GM23338 (cell line): ENCODE data around the gene MFRP. TPM values are rescaled to one million over a fixed set of nuclear protein-coding genes. Genes with fewer than 3 reads are reported as not detected.

Experiments used
- ATAC-seq: fragments of 200-7000 bp; cut with Tn5 transposase; 3 replicates; pipeline ENCODE4 v1.9.1; 2020
- DNase-seq: peaks from one replicate; pipeline ENCODE4 v3.0.0-alpha.2; 2015; ENCODE audit warnings: low spot score
- H2AFZ ChIP-seq: fragments of 200-600 bp; sonication (generic); 2 replicates; pipeline ENCODE4 v1.8.0; 2016; ENCODE audit warnings: antibody characterized with exemption, mild to moderate bottlenecking, moderate library complexity
- H3F3A ChIP-seq: fragments of 200-600 bp; sonication (generic); replicated peaks from 2 replicates; pipeline ENCODE4 v1.8.0; 2017; ENCODE audit warnings: antibody characterized with exemption, mixed run types, low read depth
- H3K27ac ChIP-seq: fragments of 200-600 bp; sonication (generic); 2 replicates; pipeline ENCODE4 v1.6.1; 2016; ENCODE audit warnings: low read depth
- H3K27me3 ChIP-seq: fragments of 200-600 bp; sonication (generic); 2 replicates; pipeline ENCODE4 v1.8.0; 2016; ENCODE audit warnings: mild to moderate bottlenecking, mixed run types, moderate library complexity; ENCODE audit not compliant: insufficient read depth
- H3K36me3 ChIP-seq: fragments of 200-600 bp; sonication (generic); 2 replicates; pipeline ENCODE4 v1.8.0; 2016; ENCODE audit warnings: mild to moderate bottlenecking; ENCODE audit not compliant: insufficient read depth
- H3K4me1 ChIP-seq: fragments of 200-600 bp; sonication (generic); 2 replicates; pipeline ENCODE4 v1.8.0; 2016; ENCODE audit warnings: mild to moderate bottlenecking, moderate library complexity; ENCODE audit not compliant: insufficient read depth
- H3K4me2 ChIP-seq: fragments of 200-600 bp; sonication (generic); 2 replicates; pipeline ENCODE4 v1.7.1; 2017; ENCODE audit warnings: mixed run types
- H3K4me3 ChIP-seq: fragments of 200-600 bp; sonication (generic); 2 replicates; pipeline ENCODE4 v1.6.1; 2016; ENCODE audit warnings: mixed run types
- H3K79me2 ChIP-seq: fragments of 200-600 bp; sonication (generic); replicated peaks from 2 replicates; pipeline ENCODE4 v1.8.0; 2017; ENCODE audit warnings: mild to moderate bottlenecking; ENCODE audit not compliant: insufficient read depth
- H3K9me2 ChIP-seq: fragments of 200-600 bp; sonication (generic); 2 replicates; pipeline ENCODE4 v1.8.0; 2017; ENCODE audit not compliant: insufficient read depth
- H4K20me1 ChIP-seq: fragments of 200-600 bp; sonication (generic); replicated peaks from 2 replicates; pipeline ENCODE4 v1.8.0; 2017; ENCODE audit warnings: mild to moderate bottlenecking; ENCODE audit not compliant: insufficient read depth
- H3K27ac Mint-ChIP-seq: 2 replicates; pipeline ENCODE4 v1.8.0; 2020; ENCODE audit warnings: inconsistent platforms, mild to moderate bottlenecking, moderate library complexity, mixed read lengths
- H3K27me3 Mint-ChIP-seq: 3 replicates; pipeline ENCODE4 v1.8.0; 2022; ENCODE audit warnings: low read depth, mild to moderate bottlenecking, moderate library complexity, mixed read lengths, inconsistent platforms; ENCODE audit not compliant: insufficient read depth, poor library complexity
- H3K36me3 Mint-ChIP-seq: 3 replicates; pipeline ENCODE4 v1.8.0; 2021; ENCODE audit warnings: low read depth, mild to moderate bottlenecking, inconsistent platforms, moderate library complexity, mixed read lengths
- H3K4me1 Mint-ChIP-seq: 3 replicates; pipeline ENCODE4 v1.8.0; 2020; ENCODE audit warnings: mild to moderate bottlenecking, inconsistent platforms, mixed read lengths
- H3K4me3 Mint-ChIP-seq: 3 replicates; pipeline ENCODE4 v1.8.0; 2021; ENCODE audit warnings: moderate library complexity, mild to moderate bottlenecking, inconsistent platforms, mixed read lengths
- H3K9me3 Mint-ChIP-seq: 3 replicates; pipeline ENCODE4 v1.8.0; 2020; ENCODE audit warnings: moderate library complexity, mild to moderate bottlenecking, inconsistent platforms, mixed read lengths
- CREB1 ChIP-seq: fragments of 250-450 bp; sonication (Bioruptor Pico); IDR thresholded peaks from 2 replicates; pipeline ENCODE4 v1.5.0; 2020; ENCODE audit warnings: low read depth, mild to moderate bottlenecking, moderate library complexity
- CTCF ChIP-seq, 2 experiments: fragments of 200-600 bp in 1 of 2; sonication (generic) in 1 of 2; conservative IDR thresholded peaks; 2 replicates each; pipeline versions ENCODE4 v1.5.1 to v1.6.1; 2016 to 2017; ENCODE audit warnings: antibody characterized with exemption in 2 of 2, low read depth in 2 of 2, mild to moderate bottlenecking in 2 of 2, moderate library complexity in 1 of 2
- EZH2 ChIP-seq: fragments of 200-600 bp; sonication (generic); IDR thresholded peaks from one replicate; pipeline ENCODE4 v1.8.0; 2017; ENCODE audit warnings: antibody characterized with exemption, mild to moderate bottlenecking, low read depth; ENCODE audit not compliant: unreplicated experiment
- EZH2phosphoT487 ChIP-seq: fragments of 200-600 bp; sonication (generic); IDR thresholded peaks from one replicate; pipeline ENCODE4 v1.8.1; 2018; ENCODE audit warnings: antibody characterized with exemption; ENCODE audit not compliant: unreplicated experiment
- JUNB ChIP-seq: IDR thresholded peaks from one replicate; pipeline ENCODE4 v1.6.1; 2016; ENCODE audit warnings: antibody characterized with exemption; ENCODE audit not compliant: unreplicated experiment
- NANOG ChIP-seq: IDR thresholded peaks from 2 replicates; pipeline ENCODE4 v1.6.1; 2016; ENCODE audit warnings: antibody characterized with exemption, borderline replicate concordance
- POLR2AphosphoS5 ChIP-seq: IDR thresholded peaks from 2 replicates; pipeline ENCODE4 v1.6.1; 2016; ENCODE audit warnings: antibody characterized with exemption, low read depth
- STAT1 ChIP-seq: IDR thresholded peaks from one replicate; pipeline ENCODE4 v1.6.1; 2016; ENCODE audit warnings: antibody characterized with exemption; ENCODE audit not compliant: unreplicated experiment
- ZNF114 ChIP-seq: fragments of 250-450 bp; sonication (Bioruptor Pico); IDR thresholded peaks from 2 replicates; pipeline ENCODE4 v1.5.0; 2020; ENCODE audit warnings: mild to moderate bottlenecking, moderate library complexity
- ZNF331 ChIP-seq: fragments of 250-450 bp; sonication (Bioruptor Pico); IDR thresholded peaks from 2 replicates; pipeline ENCODE4 v1.5.0; 2020; ENCODE audit warnings: low read depth, mild to moderate bottlenecking, moderate library complexity
- polyA plus RNA-seq: library from polyadenylated mRNA; unstranded; fragments of >200 nt; fragmentation: Nextera tagmentation; extraction: Ambion mirVana; gene quantifications from 2 replicates; pipeline ENCODE4 v1.2.1, GENCODE V29; 2016
- total RNA-seq: library from RNA; depleted of rRNA; stranded (reverse); fragments of >200 nt; shearing (Covaris generic); gene quantifications from 2 replicates; pipeline ENCODE4 v1.2.3, GENCODE V29; 2014
- TF ChIP-seq, protein P1 (sequence below): IDR thresholded peaks from one replicate; pipeline ENCODE4 v1.6.1; 2018; ENCODE audit warnings: antibody characterized with exemption; ENCODE audit not compliant: unreplicated experiment
- TF ChIP-seq, protein P2 (sequence below): fragments of 250-450 bp; sonication (Bioruptor Pico); IDR thresholded peaks from 2 replicates; pipeline ENCODE4 v1.5.0; 2020; ENCODE audit warnings: mild to moderate bottlenecking, moderate library complexity
- TF ChIP-seq, protein P3 (sequence below): IDR thresholded peaks from 2 replicates; pipeline ENCODE4 v1.6.1; 2016; ENCODE audit warnings: antibody characterized with exemption

Gene MFRP
- total and polyA plus RNA-seq, 2 experiments from 2014 or later: 0.03 TPM; not detected in 1

- no peaks in the 10 kb centered on the region for H4K20me1 ChIP-seq
- H3K9me3 Mint-ChIP-seq: no peaks in the 10 kb centered on the region; the same call in 2 of the 3 replicates
Observed at GRCh38 chr11:119335091-119335654, 11.3 kb downstream of the MFRP start.

More at GRCh38 chr11:119335091-119335654, 11.3 kb downstream of the MFRP start:
- Mint-ChIP-seq H3K4me3 (peak overlapping the region; percentile 100), H3K27ac (peak overlapping the region; percentile 99), H3K36me3 (peaks cover 16% of the 10 kb centered on the region; the same call in 2 of the 3 replicates), H3K4me1 (peaks cover 50% of the 10 kb centered on the region), H3K27me3 (peaks cover 32% of the 10 kb centered on the region)
- peaks cover 22% of the 10 kb centered on the region for H3K79me2 ChIP-seq
- no peaks in the 10 kb centered on the region for H3K9me2 ChIP-seq
- peak overlapping the region; percentile 97 for H3K4me3 ChIP-seq
- H3F3A ChIP-seq: peaks cover 25% of the 10 kb centered on the region
- no peaks in the 10 kb centered on the region; the same call in 1 of the 2 replicates for H3K36me3 ChIP-seq
- TF ChIP-seq ZNF331 (CRISPR knock-in tag): no peak
- TF ChIP-seq, protein P1, sequence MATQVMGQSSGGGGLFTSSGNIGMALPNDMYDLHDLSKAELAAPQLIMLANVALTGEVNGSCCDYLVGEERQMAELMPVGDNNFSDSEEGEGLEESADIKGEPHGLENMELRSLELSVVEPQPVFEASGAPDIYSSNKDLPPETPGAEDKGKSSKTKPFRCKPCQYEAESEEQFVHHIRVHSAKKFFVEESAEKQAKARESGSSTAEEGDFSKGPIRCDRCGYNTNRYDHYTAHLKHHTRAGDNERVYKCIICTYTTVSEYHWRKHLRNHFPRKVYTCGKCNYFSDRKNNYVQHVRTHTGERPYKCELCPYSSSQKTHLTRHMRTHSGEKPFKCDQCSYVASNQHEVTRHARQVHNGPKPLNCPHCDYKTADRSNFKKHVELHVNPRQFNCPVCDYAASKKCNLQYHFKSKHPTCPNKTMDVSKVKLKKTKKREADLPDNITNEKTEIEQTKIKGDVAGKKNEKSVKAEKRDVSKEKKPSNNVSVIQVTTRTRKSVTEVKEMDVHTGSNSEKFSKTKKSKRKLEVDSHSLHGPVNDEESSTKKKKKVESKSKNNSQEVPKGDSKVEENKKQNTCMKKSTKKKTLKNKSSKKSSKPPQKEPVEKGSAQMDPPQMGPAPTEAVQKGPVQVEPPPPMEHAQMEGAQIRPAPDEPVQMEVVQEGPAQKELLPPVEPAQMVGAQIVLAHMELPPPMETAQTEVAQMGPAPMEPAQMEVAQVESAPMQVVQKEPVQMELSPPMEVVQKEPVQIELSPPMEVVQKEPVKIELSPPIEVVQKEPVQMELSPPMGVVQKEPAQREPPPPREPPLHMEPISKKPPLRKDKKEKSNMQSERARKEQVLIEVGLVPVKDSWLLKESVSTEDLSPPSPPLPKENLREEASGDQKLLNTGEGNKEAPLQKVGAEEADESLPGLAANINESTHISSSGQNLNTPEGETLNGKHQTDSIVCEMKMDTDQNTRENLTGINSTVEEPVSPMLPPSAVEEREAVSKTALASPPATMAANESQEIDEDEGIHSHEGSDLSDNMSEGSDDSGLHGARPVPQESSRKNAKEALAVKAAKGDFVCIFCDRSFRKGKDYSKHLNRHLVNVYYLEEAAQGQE: no peak
- TF ChIP-seq STAT1: no peak
- TF ChIP-seq EZH2phosphoT487: no peak
- TF ChIP-seq ZNF114 (CRISPR knock-in tag): no peak
- TF ChIP-seq, protein P2, sequence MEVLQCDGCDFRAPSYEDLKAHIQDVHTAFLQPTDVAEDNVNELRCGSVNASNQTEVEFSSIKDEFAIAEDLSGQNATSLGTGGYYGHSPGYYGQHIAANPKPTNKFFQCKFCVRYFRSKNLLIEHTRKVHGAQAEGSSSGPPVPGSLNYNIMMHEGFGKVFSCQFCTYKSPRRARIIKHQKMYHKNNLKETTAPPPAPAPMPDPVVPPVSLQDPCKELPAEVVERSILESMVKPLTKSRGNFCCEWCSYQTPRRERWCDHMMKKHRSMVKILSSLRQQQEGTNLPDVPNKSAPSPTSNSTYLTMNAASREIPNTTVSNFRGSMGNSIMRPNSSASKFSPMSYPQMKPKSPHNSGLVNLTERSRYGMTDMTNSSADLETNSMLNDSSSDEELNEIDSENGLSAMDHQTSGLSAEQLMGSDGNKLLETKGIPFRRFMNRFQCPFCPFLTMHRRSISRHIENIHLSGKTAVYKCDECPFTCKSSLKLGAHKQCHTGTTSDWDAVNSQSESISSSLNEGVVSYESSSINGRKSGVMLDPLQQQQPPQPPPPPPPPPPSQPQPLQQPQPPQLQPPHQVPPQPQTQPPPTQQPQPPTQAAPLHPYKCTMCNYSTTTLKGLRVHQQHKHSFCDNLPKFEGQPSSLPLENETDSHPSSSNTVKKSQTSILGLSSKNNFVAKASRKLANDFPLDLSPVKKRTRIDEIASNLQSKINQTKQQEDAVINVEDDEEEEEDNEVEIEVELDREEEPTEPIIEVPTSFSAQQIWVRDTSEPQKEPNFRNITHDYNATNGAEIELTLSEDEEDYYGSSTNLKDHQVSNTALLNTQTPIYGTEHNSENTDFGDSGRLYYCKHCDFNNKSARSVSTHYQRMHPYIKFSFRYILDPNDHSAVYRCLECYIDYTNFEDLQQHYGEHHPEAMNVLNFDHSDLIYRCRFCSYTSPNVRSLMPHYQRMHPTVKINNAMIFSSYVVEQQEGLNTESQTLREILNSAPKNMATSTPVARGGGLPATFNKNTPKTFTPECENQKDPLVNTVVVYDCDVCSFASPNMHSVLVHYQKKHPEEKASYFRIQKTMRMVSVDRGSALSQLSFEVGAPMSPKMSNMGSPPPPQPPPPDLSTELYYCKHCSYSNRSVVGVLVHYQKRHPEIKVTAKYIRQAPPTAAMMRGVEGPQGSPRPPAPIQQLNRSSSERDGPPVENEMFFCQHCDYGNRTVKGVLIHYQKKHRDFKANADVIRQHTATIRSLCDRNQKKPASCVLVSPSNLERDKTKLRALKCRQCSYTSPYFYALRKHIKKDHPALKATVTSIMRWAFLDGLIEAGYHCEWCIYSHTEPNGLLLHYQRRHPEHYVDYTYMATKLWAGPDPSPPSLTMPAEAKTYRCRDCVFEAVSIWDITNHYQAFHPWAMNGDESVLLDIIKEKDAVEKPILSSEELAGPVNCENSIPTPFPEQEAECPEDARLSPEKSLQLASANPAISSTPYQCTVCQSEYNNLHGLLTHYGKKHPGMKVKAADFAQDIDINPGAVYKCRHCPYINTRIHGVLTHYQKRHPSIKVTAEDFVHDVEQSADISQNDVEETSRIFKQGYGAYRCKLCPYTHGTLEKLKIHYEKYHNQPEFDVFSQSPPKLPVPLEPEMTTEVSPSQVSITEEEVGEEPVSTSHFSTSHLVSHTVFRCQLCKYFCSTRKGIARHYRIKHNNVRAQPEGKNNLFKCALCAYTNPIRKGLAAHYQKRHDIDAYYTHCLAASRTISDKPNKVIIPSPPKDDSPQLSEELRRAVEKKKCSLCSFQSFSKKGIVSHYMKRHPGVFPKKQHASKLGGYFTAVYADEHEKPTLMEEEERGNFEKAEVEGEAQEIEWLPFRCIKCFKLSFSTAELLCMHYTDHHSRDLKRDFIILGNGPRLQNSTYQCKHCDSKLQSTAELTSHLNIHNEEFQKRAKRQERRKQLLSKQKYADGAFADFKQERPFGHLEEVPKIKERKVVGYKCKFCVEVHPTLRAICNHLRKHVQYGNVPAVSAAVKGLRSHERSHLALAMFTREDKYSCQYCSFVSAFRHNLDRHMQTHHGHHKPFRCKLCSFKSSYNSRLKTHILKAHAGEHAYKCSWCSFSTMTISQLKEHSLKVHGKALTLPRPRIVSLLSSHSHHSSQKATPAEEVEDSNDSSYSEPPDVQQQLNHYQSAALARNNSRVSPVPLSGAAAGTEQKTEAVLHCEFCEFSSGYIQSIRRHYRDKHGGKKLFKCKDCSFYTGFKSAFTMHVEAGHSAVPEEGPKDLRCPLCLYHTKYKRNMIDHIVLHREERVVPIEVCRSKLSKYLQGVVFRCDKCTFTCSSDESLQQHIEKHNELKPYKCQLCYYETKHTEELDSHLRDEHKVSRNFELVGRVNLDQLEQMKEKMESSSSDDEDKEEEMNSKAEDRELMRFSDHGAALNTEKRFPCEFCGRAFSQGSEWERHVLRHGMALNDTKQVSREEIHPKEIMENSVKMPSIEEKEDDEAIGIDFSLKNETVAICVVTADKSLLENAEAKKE (CRISPR knock-in tag): no peak
- TF ChIP-seq CTCF (conservative IDR thresholded peaks at IDR 0.05; ENCODE audit: low read depth in 2 of 2): no peak
- TF ChIP-seq, protein P3, sequence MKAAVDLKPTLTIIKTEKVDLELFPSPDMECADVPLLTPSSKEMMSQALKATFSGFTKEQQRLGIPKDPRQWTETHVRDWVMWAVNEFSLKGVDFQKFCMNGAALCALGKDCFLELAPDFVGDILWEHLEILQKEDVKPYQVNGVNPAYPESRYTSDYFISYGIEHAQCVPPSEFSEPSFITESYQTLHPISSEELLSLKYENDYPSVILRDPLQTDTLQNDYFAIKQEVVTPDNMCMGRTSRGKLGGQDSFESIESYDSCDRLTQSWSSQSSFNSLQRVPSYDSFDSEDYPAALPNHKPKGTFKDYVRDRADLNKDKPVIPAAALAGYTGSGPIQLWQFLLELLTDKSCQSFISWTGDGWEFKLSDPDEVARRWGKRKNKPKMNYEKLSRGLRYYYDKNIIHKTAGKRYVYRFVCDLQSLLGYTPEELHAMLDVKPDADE: no peak
- no peak for TF ChIP-seq EZH2
- TF ChIP-seq JUNB: no peak
- no peak for TF ChIP-seq CREB1
- TF ChIP-seq POLR2AphosphoS5: no peak
- TF ChIP-seq NANOG: no peak
- peaks cover 16% of the 10 kb centered on the region for H3K27me3 ChIP-seq
- H3K27ac ChIP-seq: peak overlapping the region; percentile 78; the same call in 1 of the 2 replicates
- H3K4me2 ChIP-seq: peak overlapping the region; percentile 99
- DNase-seq (no peak), ATAC-seq (no peak)
- peaks cover 36% of the 10 kb centered on the region; the same call in 1 of the 2 replicates for H3K4me1 ChIP-seq
- H2AFZ ChIP-seq: no peak overlapping the region
